Coronary artery (tissue), 2 donors: ENCODE results near the gene AGBL1.

ENCODE experiments used
- DNase-seq: peaks from one replicate; pipeline ENCODE4 v3.0.0-alpha.2; 2017; ENCODE audit warnings: low spot score
- H3K27ac ChIP-seq, 2 donors: fragments of 200-600 bp; sonication (generic); one replicate each; pipeline ENCODE4 v1.5.1; 2016 to 2019
- H3K4me3 ChIP-seq: fragments of 200-600 bp; sonication (generic); 2 replicates; pipeline ENCODE4 v1.5.1; 2016; ENCODE audit warnings: mild to moderate bottlenecking, moderate library complexity
- TF ChIP-seq, protein P1 (sequence below): fragments of 200-600 bp; sonication (generic); IDR thresholded peaks from one replicate; pipeline ENCODE4 v1.5.1; 2019; ENCODE audit warnings: antibody characterized with exemption

Gene AGBL1

GRCh38 chr15:86355361-86355760 lies 275.7 kb downstream of the AGBL1 start:
- Histone ChIP-seq H3K27ac (no peak overlapping the region), H3K4me3 (no peak overlapping the region)
- DNase-seq, result no peak
- TF ChIP-seq, protein P1, sequence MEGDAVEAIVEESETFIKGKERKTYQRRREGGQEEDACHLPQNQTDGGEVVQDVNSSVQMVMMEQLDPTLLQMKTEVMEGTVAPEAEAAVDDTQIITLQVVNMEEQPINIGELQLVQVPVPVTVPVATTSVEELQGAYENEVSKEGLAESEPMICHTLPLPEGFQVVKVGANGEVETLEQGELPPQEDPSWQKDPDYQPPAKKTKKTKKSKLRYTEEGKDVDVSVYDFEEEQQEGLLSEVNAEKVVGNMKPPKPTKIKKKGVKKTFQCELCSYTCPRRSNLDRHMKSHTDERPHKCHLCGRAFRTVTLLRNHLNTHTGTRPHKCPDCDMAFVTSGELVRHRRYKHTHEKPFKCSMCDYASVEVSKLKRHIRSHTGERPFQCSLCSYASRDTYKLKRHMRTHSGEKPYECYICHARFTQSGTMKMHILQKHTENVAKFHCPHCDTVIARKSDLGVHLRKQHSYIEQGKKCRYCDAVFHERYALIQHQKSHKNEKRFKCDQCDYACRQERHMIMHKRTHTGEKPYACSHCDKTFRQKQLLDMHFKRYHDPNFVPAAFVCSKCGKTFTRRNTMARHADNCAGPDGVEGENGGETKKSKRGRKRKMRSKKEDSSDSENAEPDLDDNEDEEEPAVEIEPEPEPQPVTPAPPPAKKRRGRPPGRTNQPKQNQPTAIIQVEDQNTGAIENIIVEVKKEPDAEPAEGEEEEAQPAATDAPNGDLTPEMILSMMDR, result no peak

DNA sequence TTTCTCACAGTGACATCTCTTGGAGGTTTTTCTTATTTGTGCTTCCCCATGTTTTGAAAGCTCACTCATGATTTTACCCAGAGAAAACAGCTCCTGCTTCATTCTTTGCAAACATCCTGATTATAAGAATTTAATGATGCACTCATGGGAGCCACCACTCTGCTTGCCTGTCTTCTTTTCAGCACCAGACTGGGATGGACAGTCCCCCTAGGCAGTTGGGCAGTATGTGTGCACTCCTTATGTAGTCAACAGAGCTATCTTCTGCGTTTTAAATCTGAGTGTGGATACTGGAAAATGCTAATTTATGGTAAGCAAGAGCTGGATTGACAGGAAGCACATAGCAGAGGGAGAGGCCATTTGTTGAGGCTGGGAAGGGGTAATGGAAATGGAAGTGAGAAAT lies 276.1 kb downstream of the AGBL1 start:
- no peak for DNase-seq
- Histone ChIP-seq H3K27ac (no peak overlapping the region), H3K4me3 (no peak overlapping the region)
- TF ChIP-seq, protein P1, result no peak

GRCh38 chr15:86362555-86362954 lies 282.9 kb downstream of the AGBL1 start:
- DNase-seq, result no peak
- Histone ChIP-seq H3K27ac (no peak overlapping the region), H3K4me3 (no peak overlapping the region)
- TF ChIP-seq, protein P1, result no peak

DNA sequence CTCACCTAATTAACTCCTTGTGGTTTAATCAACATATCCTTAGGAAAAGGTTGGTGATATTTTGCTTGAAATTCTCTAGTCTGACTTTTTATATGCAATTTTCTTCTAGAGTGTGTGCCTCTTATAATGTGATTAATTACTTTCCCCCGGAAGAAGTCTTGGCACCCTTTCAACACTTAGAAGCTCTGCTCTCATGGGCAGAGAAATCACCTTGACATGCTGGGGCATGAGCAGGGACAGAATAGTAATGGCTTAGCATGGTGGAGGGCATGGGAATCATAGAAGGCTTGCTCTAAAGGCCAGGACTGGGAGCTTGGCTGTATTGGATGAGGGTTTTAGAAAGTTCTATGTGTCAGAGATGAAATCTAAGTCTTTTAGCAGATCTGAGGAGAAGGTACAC lies 293.5 kb downstream of the AGBL1 start:
- no peak overlapping the region for H3K27ac ChIP-seq
- TF ChIP-seq, protein P1, result no peak
- H3K4me3 ChIP-seq, result no peak overlapping the region
- no peak for DNase-seq

GRCh38 chr15:86375733-86376280 lies 296.1 kb downstream of the AGBL1 start:
- DNase-seq, result no peak
- H3K27ac ChIP-seq, result no peak overlapping the region
- TF ChIP-seq, protein P1, result no peak

DNA sequence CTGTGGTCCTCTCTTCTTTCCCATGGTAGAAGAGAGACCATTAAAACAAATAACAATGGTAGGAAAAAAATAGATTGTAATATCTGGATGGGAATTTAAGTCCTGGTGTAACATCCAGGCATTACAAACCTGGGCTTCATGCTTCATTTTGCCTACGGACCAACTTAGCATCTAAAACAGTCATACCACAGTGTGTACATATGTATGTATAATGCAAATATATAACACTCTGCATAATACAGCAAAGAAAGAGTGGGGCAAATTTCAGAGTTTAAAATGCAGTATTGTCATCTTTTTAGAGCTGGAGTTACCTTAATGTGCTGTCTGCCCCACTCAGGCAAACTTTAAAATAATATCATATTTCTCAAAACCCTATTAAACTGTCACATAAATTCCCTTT lies 298.2 kb downstream of the AGBL1 start:
- TF ChIP-seq, protein P1, result no peak
- no peak overlapping the region for H3K27ac ChIP-seq
- no peak overlapping the region for H3K4me3 ChIP-seq
- DNase-seq, result no peak

More at GRCh38 chr15:86375733-86376280, 296.1 kb downstream of the AGBL1 start:
- H3K4me3 ChIP-seq, result no peak overlapping the region

DNA sequence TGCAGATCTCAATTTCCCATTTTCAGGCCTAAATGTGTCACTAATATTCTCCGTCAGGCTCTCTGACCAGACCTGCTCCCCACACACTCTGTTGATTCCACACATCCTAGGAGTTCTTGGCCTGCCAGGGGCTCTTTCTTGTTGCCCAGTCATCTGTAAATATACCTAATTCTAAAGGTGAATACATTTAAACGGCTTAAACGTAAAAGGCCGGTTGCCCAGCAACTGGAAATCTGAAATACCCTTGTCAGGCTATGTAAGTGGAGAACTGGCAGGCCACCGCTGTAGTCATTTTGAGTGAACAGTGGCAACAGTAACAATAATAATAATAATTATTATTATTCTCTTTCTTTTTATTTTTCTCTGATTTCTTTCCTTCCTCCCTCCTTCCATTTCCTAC lies 302.7 kb downstream of the AGBL1 start:
- Histone ChIP-seq H3K4me3 (no peak overlapping the region), H3K27ac (no peak overlapping the region)
- TF ChIP-seq, protein P1, result no peak
- no peak for DNase-seq
